DND-41 (cell line): Measurements from ENCODE around the gene HOOK1.

Experiments used
- ATAC-seq: fragments of 200-7000 bp; cut with Tn5 transposase; 3 replicates; pipeline ENCODE4 v1.9.1; 2021; ENCODE audit warnings: low read depth; ENCODE audit not compliant: insufficient read depth
- DNase-seq: peaks from one replicate; pipeline ENCODE4 v3.0.0-alpha.2; 2020
- H2AFZ ChIP-seq: 2 replicates; pipeline ENCODE4 v1.6.0; 2012; ENCODE audit warnings: low read depth, low read length
- H3K27ac ChIP-seq: 2 replicates; pipeline ENCODE4 v1.5.1; 2012; ENCODE audit warnings: low read length, inconsistent platforms
- H3K27me3 ChIP-seq: fragments of 200-600 bp; sonication (generic); 2 replicates; pipeline ENCODE4 v1.6.0; 2012; ENCODE audit warnings: low read length, mild to moderate bottlenecking, inconsistent platforms; ENCODE audit not compliant: insufficient read depth, poor library complexity
- H3K36me3 ChIP-seq: 2 replicates; pipeline ENCODE4 v1.5.1; 2012; ENCODE audit warnings: low read length, inconsistent platforms; ENCODE audit not compliant: insufficient read depth
- H3K4me1 ChIP-seq: 2 replicates; pipeline ENCODE4 v1.5.1; 2012; ENCODE audit warnings: mild to moderate bottlenecking, low read length; ENCODE audit not compliant: insufficient read depth
- H3K4me2 ChIP-seq: 2 replicates; pipeline ENCODE4 v1.6.0; 2012; ENCODE audit warnings: mild to moderate bottlenecking, moderate library complexity, low read length, inconsistent platforms; ENCODE audit not compliant: insufficient read depth
- H3K4me3 ChIP-seq, 2 experiments: fragments of 200-600 bp in 1 of 2; shearing (Covaris generic) in 1 of 2; 2 replicates each; pipeline ENCODE4 v1.5.1; 2012 to 2016; ENCODE audit warnings: inconsistent platforms in 2 of 2, low read length in 2 of 2, mild to moderate bottlenecking in 2 of 2, low read depth in 1 of 2, moderate library complexity in 1 of 2
- H3K79me2 ChIP-seq: 2 replicates; pipeline ENCODE4 v1.6.0; 2012; ENCODE audit warnings: low read length, inconsistent platforms; ENCODE audit not compliant: insufficient read depth
- H3K9ac ChIP-seq: 2 replicates; pipeline ENCODE4 v1.6.0; 2012; ENCODE audit warnings: low read depth, mild to moderate bottlenecking, inconsistent platforms, low read length, moderate library complexity
- H3K9me3 ChIP-seq: 2 replicates; pipeline ENCODE4 v1.5.1; 2012; ENCODE audit warnings: low read length, moderate library complexity, mild to moderate bottlenecking, inconsistent platforms; ENCODE audit not compliant: insufficient read depth, severe bottlenecking
- H4K20me1 ChIP-seq: 2 replicates; pipeline ENCODE4 v1.6.0; 2012; ENCODE audit warnings: low read length; ENCODE audit not compliant: insufficient read depth
- CTCF ChIP-seq: IDR thresholded peaks from 2 replicates; pipeline ENCODE4 v1.5.1; 2012; ENCODE audit warnings: borderline replicate concordance, low read length, moderate library complexity, mild to moderate bottlenecking; ENCODE audit not compliant: poor library complexity, severe bottlenecking; ENCODE audit errors: extremely low read depth
- EZH2 ChIP-seq: IDR thresholded peaks from 3 replicates; pipeline ENCODE4 v1.6.1; 2012; ENCODE audit warnings: borderline replicate concordance, low read depth, mild to moderate bottlenecking, moderate library complexity, low read length, inconsistent platforms; ENCODE audit not compliant: severe bottlenecking

Gene HOOK1

GRCh38 chr1:59898927-59899326 lies 84.2 kb downstream of the HOOK1 start:
- Histone ChIP-seq H3K9me3 (no peaks in the 10 kb centered on the region), H3K9ac (no peak overlapping the region), H2AFZ (no peak overlapping the region), H3K4me3 (no peak overlapping the region), H3K79me2 (no peaks in the 10 kb centered on the region), H4K20me1 (no peaks in the 10 kb centered on the region), H3K27me3 (peaks cover 4% of the 10 kb centered on the region), H3K36me3 (no peaks in the 10 kb centered on the region), H3K4me2 (no peak overlapping the region), H3K4me1 (no peaks in the 10 kb centered on the region), H3K27ac (no peak overlapping the region)
- no peak for DNase-seq
- no peak for ATAC-seq
- no peak for TF ChIP-seq EZH2
- no peak for TF ChIP-seq CTCF

- TF ChIP-seq EZH2 (no peak), CTCF (no peak)
- Histone ChIP-seq H4K20me1 (no peaks in the 10 kb centered on the region), H3K4me1 (no peaks in the 10 kb centered on the region), H2AFZ (no peak overlapping the region), H3K36me3 (no peaks in the 10 kb centered on the region), H3K27me3 (peaks cover 4% of the 10 kb centered on the region), H3K27ac (no peak overlapping the region), H3K79me2 (no peaks in the 10 kb centered on the region), H3K9ac (no peak overlapping the region), H3K4me3 (no peak overlapping the region), H3K4me2 (no peak overlapping the region), H3K9me3 (no peaks in the 10 kb centered on the region)
- DNase-seq (no peak), ATAC-seq (no peak)
These were observed 85.9 kb downstream of the HOOK1 start for GRCh38 chr1:59900640-59901039.

GRCh38 chr1:59901770-59902388 lies 87.1 kb downstream of the HOOK1 start:
- no peaks in the 10 kb centered on the region for H3K4me1 ChIP-seq
- H2AFZ ChIP-seq = no peak overlapping the region
- H3K27me3 ChIP-seq = peaks cover 4% of the 10 kb centered on the region
- H3K36me3 ChIP-seq = no peaks in the 10 kb centered on the region
- no peak overlapping the region for H3K4me3 ChIP-seq
- no peak for DNase-seq
- no peak overlapping the region for H3K4me2 ChIP-seq
- no peaks in the 10 kb centered on the region for H4K20me1 ChIP-seq
- no peaks in the 10 kb centered on the region for H3K9me3 ChIP-seq
- no peak for ATAC-seq
- H3K27ac ChIP-seq = no peak overlapping the region
- TF ChIP-seq EZH2 (no peak), CTCF (no peak)
- no peaks in the 10 kb centered on the region for H3K79me2 ChIP-seq
- H3K9ac ChIP-seq = no peak overlapping the region

GRCh38 chr1:59903141-59903754 lies 88.5 kb downstream of the HOOK1 start:
- H3K36me3 ChIP-seq = no peaks in the 10 kb centered on the region
- H3K4me2 ChIP-seq = no peak overlapping the region
- ATAC-seq = no peak
- peaks cover under 1% of the 10 kb centered on the region for H3K27me3 ChIP-seq
- H3K79me2 ChIP-seq = no peaks in the 10 kb centered on the region
- no peak for DNase-seq
- no peak overlapping the region for H2AFZ ChIP-seq
- H3K4me1 ChIP-seq = no peaks in the 10 kb centered on the region
- TF ChIP-seq EZH2 (no peak), CTCF (peak; percentile 50)
- no peak overlapping the region for H3K9ac ChIP-seq
- no peak overlapping the region for H3K27ac ChIP-seq
- H3K4me3 ChIP-seq = no peak overlapping the region
- H4K20me1 ChIP-seq = no peaks in the 10 kb centered on the region
- H3K9me3 ChIP-seq = no peaks in the 10 kb centered on the region
